Measurements from ENCODE around the gene VASH1.

Gene VASH1

DNA sequence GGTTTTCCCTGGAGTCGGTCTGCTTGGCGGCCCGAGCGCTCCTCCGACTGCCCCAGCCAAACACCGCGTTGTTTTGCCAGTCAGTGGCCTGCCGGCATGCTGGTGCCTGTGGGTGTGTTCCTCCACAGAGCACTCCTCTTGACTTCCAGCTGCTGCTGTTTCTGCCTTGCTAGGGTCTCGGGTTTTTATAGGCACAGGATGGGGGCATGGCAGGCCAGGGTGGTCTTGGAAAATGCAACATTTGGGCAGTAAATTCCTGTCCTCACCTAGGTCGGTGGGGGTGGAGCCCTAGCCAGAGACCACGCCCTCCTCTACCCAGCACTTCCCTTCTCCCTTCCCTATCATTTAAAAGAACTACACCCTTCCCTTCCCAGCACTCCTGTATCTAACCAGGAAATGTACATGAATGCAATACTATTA, 34.7 kb upstream of the VASH1 start:
- no peaks in the 10 kb centered on the region for H4K20me1 ChIP-seq (ENCODE audit: low read depth, low read length)
- H3K79me2 ChIP-seq (ENCODE audit: insufficient read depth, low read length): no peaks in the 10 kb centered on the region
- H3K4me2 ChIP-seq (ENCODE audit: low read depth, low read length, poor library complexity, severe bottlenecking): no peak overlapping the region
- no peaks in the 10 kb centered on the region for H3K9me3 ChIP-seq (ENCODE audit: insufficient read depth, low read length)
- H3K9me2 ChIP-seq (replicated peaks; ENCODE audit: insufficient read depth, low read length): no peaks in the 10 kb centered on the region; the same call in 1 of the 2 replicates
- H2AFZ ChIP-seq (ENCODE audit: low read depth, low read length, severe bottlenecking): no peak overlapping the region
- H3K9ac ChIP-seq (ENCODE audit: low read length): no peak overlapping the region
- no peaks in the 10 kb centered on the region for H3F3A ChIP-seq (ENCODE audit: insufficient read depth)
- TF ChIP-seq, protein P1, sequence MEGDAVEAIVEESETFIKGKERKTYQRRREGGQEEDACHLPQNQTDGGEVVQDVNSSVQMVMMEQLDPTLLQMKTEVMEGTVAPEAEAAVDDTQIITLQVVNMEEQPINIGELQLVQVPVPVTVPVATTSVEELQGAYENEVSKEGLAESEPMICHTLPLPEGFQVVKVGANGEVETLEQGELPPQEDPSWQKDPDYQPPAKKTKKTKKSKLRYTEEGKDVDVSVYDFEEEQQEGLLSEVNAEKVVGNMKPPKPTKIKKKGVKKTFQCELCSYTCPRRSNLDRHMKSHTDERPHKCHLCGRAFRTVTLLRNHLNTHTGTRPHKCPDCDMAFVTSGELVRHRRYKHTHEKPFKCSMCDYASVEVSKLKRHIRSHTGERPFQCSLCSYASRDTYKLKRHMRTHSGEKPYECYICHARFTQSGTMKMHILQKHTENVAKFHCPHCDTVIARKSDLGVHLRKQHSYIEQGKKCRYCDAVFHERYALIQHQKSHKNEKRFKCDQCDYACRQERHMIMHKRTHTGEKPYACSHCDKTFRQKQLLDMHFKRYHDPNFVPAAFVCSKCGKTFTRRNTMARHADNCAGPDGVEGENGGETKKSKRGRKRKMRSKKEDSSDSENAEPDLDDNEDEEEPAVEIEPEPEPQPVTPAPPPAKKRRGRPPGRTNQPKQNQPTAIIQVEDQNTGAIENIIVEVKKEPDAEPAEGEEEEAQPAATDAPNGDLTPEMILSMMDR (IDR thresholded peaks at IDR 0.05; ENCODE audit: insufficient read depth, low read length, poor library complexity, severe bottlenecking): no peak
- TF ChIP-seq EZH2phosphoT487 (conservative IDR thresholded peaks at IDR 0.05; ENCODE audit: low read length): no peak
- no peaks in the 10 kb centered on the region for H3K36me3 ChIP-seq (ENCODE audit: low read length)
- no peak overlapping the region for H3K27ac ChIP-seq (ENCODE audit: low read depth, low read length)
- no peaks in the 10 kb centered on the region for H3K27me3 ChIP-seq (ENCODE audit: low read length)
- H3K4me3 ChIP-seq (ENCODE audit: insufficient read depth, low read length, poor library complexity, severe bottlenecking): no peak overlapping the region

DNA sequence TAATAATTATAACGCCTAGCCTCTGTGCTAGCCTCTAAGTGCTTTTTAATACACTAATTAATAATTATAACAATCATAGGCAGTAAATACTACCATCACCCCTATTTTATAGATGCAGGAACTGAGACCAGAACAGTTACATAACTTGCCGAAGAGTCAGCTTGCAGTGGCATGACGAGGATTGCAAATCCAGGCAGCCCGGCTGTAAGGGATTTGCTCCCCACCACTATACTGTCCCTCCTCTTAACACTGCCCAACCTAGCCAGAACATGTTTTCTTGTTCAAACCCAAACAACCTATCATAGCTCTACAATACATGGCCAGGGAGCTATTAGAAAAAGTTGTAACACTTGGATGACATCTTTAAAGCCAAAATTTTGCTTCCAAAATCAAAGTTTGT, 33.9 kb upstream of the VASH1 start:
- Histone ChIP-seq H3K9me2 (replicated peaks; ENCODE audit: insufficient read depth, low read length) (no peaks in the 10 kb centered on the region; the same call in 1 of the 2 replicates), H3K4me2 (ENCODE audit: low read depth, low read length, poor library complexity, severe bottlenecking) (no peak overlapping the region), H3K4me3 (ENCODE audit: insufficient read depth, low read length, poor library complexity, severe bottlenecking) (no peak overlapping the region), H3K9me3 (ENCODE audit: insufficient read depth, low read length) (no peaks in the 10 kb centered on the region), H3K36me3 (ENCODE audit: low read length) (no peaks in the 10 kb centered on the region), H3K79me2 (ENCODE audit: insufficient read depth, low read length) (no peaks in the 10 kb centered on the region), H2AFZ (ENCODE audit: low read depth, low read length, severe bottlenecking) (no peak overlapping the region), H3K27me3 (ENCODE audit: low read length) (no peaks in the 10 kb centered on the region), H4K20me1 (ENCODE audit: low read depth, low read length) (no peaks in the 10 kb centered on the region), H3K27ac (ENCODE audit: low read depth, low read length) (no peak overlapping the region), H3K9ac (ENCODE audit: low read length) (no peak overlapping the region), H3F3A (ENCODE audit: insufficient read depth) (no peaks in the 10 kb centered on the region)
- TF ChIP-seq, protein P1 (IDR thresholded peaks at IDR 0.05; ENCODE audit: insufficient read depth, low read length, poor library complexity, severe bottlenecking): no peak
- TF ChIP-seq EZH2phosphoT487 (conservative IDR thresholded peaks at IDR 0.05; ENCODE audit: low read length): no peak

DNA sequence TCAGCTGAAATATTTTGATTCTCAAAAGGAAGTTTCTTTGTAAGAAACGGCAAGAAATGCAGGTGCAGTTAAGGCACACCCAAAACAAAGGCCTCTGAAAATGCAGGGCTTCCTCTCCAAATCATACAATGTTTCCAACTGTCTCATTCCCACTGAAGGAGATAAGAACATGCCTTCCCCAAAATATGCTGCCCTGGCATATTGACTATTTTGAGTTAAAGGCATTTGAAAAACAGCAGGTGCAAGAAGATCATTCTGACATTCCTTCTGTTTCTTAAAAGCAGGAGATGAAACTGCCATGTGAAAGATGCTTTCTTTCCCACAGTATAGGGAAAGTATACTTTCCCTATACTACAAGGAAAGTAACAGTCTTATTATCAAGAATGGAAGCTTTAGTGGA, 33.4 kb upstream of the VASH1 start:
- H3K9me2 ChIP-seq (replicated peaks; ENCODE audit: insufficient read depth, low read length): no peaks in the 10 kb centered on the region; the same call in 1 of the 2 replicates
- no peak overlapping the region for H3K4me2 ChIP-seq (ENCODE audit: low read depth, low read length, poor library complexity, severe bottlenecking)
- no peak overlapping the region for H2AFZ ChIP-seq (ENCODE audit: low read depth, low read length, severe bottlenecking)
- no peak overlapping the region for H3K27ac ChIP-seq (ENCODE audit: low read depth, low read length)
- no peaks in the 10 kb centered on the region for H3K9me3 ChIP-seq (ENCODE audit: insufficient read depth, low read length)
- TF ChIP-seq, protein P1 (IDR thresholded peaks at IDR 0.05; ENCODE audit: insufficient read depth, low read length, poor library complexity, severe bottlenecking): no peak
- TF ChIP-seq EZH2phosphoT487 (conservative IDR thresholded peaks at IDR 0.05; ENCODE audit: low read length): no peak
- no peak overlapping the region for H3K9ac ChIP-seq (ENCODE audit: low read length)
- H3K79me2 ChIP-seq (ENCODE audit: insufficient read depth, low read length): no peaks in the 10 kb centered on the region
- no peaks in the 10 kb centered on the region for H3K27me3 ChIP-seq (ENCODE audit: low read length)
- H3F3A ChIP-seq (ENCODE audit: insufficient read depth): no peaks in the 10 kb centered on the region
- no peaks in the 10 kb centered on the region for H3K36me3 ChIP-seq (ENCODE audit: low read length)
- no peaks in the 10 kb centered on the region for H4K20me1 ChIP-seq (ENCODE audit: low read depth, low read length)
- H3K4me3 ChIP-seq (ENCODE audit: insufficient read depth, low read length, poor library complexity, severe bottlenecking): no peak overlapping the region

Measured in SU-DHL-6 (cell line).